SH-SY5Y (cell line): ENCODE results near the gene RAN.

Experiments used
- GATA2 ChIP-seq: IDR thresholded peaks from 2 replicates; pipeline ENCODE4 v1.6.1; 2011; ENCODE audit warnings: mild to moderate bottlenecking, low read depth, low read length
- GATA3 ChIP-seq: IDR thresholded peaks from 2 replicates; pipeline ENCODE4 v1.6.1; 2011; ENCODE audit warnings: low read depth, mild to moderate bottlenecking, low read length, moderate library complexity

- TF ChIP-seq GATA3 (no peak), GATA2 (no peak; the same call in 1 of the 2 replicates)
These were observed 5.5 kb downstream of the RAN start for GRCh38 chr12:130877333-130877732.
